Right lung (tissue), 5 donors: Measurements from ENCODE around the gene DIRAS1. TPM values are rescaled to one million over a fixed set of nuclear protein-coding genes. Genes with fewer than 3 reads are reported as not detected.

Experiments used
- DNase-seq, 2 donors: peaks; one replicate each; pipeline ENCODE4 v3.0.0-alpha.2; 2013
- polyA plus RNA-seq, 5 donors: library from polyadenylated mRNA; unstranded; fragments of 120-200 nt; gene quantifications; one replicate each; pipeline versions ENCODE4 v1.2.1 to v1.2.3, GENCODE V29; 2013; ENCODE audit warnings: inconsistent platforms in 1 of 5, low replicate concordance in 1 of 5; ENCODE audit not compliant: insufficient read length in 5 of 5, insufficient read depth in 1 of 5

The DIRAS1 gene
- polyA plus RNA-seq, 5 donors: 1.1 to 2.1 (median 1.3) TPM

- no peak for DNase-seq
These were observed 7.7 kb upstream of the DIRAS1 start for GRCh38 chr19:2728783-2729387.

GRCh38 chr19:2727640-2727944, 6.4 kb upstream of the DIRAS1 start:
- no peak for DNase-seq

DNA sequence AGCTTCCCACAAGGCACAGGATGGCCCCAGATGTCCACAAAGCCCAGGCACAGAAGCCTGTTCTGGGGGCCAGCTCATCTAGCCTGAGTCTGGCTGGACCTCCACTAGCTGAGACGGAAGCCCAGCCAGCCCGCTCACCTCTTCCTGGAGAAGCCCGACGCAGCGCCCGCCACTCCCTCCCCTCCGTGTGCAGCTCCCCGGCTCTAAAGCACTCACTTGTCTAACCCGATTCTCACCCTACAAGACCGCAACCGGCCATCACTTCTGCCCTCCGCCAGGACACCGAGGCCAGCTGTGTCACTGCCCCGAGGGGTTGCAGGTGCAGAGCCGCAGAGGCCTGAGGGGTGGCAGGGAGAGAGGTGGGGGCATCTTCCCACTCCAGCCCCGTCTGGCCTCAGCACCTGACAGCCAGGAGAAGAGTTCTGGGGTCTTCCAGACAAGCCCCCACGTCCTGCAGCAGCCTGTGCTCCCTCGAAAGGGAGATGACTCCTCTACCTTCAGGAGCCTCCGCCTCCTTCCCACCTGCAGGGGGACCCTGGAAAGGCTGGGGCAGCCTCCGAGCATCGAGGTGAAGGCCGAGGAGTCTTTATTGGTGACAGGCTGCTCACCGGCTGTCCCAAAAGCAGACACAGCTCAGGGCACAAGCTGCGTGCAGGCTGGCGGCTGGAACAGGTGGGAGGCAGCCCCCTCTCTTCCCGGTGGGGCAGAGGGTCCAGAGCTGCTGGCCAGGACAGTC, 5.9 kb upstream of the DIRAS1 start:
- no peak for DNase-seq

DNA sequence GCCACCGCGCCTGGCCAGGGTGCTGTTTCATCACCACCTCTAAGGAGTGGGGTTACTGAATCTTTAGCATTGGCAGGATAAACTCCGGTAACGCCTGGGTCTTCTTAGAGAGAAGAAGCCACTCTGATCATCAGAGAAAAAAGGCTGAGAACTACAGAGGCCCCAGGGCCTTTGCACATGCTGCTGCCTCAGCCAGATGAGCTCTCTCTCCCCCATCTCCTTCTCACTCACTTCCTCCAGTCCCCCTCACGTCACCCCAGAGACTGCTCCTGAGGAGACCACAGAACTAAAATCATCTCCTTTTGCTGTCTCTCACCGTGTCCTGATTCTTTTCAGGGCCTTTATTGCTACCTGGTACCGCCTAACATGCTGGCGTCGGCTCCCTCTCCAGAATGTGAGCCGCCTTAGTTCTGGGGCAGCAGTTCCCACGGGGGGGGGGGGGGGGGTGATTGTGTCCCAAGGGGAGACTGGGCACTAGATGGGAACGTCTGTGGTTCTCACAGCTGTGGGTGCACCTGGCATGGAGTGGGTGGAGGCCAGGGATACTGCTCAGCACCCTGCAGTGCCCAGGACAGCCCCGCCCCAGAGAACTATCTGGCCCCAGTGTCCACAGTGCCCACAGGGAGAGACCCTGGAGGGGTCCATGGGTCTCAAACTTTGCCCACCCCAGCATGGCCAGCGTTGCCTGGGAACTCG, 5.1 kb upstream of the DIRAS1 start:
- DNase-seq: no peak

GRCh38 chr19:2724148-2724557, 3.0 kb upstream of the DIRAS1 start:
- DNase-seq: no peak

DNA sequence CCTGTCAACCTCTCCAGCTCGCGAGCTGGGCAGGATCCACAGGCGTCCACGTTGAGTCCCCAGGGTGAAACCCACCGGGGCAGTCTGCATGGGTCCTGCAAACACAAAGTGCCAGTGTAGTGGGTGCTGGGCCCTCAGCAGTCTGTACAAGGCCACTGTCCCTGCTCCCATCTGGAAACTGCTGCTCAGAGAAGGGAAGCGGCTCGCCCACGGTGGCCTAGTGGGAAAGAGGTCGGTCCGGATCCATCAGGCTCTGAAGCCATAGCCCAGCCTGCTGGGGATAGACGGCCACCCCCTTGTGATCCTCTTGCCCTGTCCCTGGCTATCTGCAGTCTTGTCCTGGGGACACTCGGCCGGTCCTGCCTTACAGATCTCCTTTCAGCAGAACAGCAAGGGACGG, 2.6 kb upstream of the DIRAS1 start:
- DNase-seq: no peak

DNA sequence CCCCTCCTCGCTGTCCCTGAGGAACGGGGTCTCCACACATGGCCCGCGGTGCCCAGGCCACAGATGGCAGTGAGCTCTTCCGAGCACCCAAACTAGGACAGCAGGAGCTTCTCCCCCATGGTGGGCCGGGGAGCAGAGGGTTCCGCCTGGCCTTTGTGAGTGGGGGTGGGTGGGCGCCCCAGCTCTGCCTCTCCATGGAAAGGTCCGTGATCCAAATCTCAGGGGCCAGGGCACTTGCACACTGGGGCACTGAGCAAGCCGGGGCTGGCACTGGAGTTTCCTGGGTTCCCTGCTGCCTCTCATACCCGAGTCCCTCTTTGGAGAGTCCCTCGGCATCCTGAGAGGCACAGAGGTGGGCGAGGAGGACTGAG, 2.2 kb upstream of the DIRAS1 start:
- DNase-seq: no peak

GRCh38 chr19:2722541-2723344, 1.6 kb upstream of the DIRAS1 start:
- no peak for DNase-seq

- no peak for DNase-seq
These were observed 683 bp upstream of the DIRAS1 start for GRCh38 chr19:2721570-2722540.

- no peak for DNase-seq
These were observed 1.0 kb downstream of the DIRAS1 start for GRCh38 chr19:2719920-2720776.

DNA sequence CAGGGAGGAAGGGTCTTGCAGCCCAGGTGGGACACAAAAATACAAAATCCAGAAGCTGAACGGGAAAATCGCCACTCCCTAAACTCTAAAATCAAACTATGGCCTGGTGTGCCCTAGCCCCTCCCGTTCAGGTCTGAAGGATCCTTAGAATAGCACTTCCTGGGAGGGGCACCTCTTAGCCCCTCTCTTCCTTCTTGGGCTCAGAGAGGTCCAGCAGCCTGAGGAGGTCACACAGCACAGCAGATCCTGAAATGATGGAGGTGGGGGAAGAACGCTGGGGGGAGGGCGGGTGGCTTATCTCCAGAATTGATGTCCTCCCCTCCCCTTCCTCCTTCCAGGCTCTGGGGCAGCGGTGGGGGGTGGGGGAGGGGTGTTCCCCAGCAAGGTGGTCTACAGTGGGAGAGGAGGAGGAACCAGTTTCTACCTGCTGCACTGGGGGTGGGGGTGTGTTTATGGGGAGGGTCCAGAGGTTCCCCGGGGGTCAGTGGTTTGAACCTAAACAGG, 1.9 kb downstream of the DIRAS1 start:
- no peak for DNase-seq

- DNase-seq: no peak
These were observed 3.3 kb downstream of the DIRAS1 start for GRCh38 chr19:2717638-2718541.

GRCh38 chr19:2716722-2717637, 4.2 kb downstream of the DIRAS1 start:
- no peak for DNase-seq

DNA sequence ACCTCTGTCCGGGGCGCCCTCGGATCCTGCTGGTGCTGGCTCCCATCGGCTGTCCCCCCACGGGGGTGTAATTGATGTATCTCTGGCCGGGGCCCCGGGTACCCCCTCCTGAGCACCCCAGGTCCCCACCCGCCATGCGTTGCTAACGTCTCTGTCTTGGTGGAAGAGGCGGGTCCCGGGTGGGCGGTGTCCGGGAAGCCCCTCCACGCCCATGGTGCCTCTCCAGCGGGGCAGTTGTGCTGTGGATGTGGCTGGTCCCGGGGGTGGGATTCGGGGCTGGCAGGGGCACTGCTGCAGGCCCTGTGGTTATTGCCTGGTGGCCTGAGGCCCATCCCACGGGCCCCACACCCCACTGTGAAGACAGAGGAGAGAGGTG, 4.9 kb downstream of the DIRAS1 start:
- DNase-seq: no peak

DNA sequence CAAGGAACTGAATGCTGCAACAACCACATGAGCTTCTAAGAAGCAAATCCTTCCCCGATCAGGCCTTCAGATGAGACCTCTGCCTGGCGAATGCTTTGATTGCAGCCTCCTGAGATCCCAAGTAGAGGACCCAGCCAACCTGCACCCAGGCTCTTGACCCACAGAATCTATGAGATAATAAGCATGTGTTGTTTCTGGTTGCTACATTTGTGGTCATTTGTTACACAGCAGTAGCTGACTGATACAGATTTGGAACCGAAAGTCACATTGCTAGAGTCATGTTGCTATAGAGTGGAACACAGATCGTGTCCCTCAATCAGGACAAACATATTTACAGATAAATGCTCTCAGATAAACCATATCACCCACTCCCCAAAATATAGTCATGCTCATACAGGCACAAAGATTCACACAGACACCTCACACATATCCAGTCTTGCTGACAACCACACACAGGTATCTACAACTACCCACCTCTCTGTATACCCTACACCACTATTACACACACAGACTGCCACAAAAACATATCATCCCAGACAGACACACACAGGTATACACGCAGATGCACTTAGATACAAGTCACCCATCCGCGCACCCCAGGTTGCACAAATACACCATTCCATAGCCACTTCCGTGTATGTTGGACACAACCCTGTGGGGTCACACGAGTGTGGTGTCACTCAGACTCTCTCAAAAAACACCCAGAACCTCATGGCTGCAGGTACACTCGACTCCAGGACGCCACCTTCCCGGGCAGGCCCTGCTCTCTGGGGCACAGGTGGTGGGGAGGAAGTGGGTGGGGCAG, 5.5 kb downstream of the DIRAS1 start:
- DNase-seq: no peak

DNA sequence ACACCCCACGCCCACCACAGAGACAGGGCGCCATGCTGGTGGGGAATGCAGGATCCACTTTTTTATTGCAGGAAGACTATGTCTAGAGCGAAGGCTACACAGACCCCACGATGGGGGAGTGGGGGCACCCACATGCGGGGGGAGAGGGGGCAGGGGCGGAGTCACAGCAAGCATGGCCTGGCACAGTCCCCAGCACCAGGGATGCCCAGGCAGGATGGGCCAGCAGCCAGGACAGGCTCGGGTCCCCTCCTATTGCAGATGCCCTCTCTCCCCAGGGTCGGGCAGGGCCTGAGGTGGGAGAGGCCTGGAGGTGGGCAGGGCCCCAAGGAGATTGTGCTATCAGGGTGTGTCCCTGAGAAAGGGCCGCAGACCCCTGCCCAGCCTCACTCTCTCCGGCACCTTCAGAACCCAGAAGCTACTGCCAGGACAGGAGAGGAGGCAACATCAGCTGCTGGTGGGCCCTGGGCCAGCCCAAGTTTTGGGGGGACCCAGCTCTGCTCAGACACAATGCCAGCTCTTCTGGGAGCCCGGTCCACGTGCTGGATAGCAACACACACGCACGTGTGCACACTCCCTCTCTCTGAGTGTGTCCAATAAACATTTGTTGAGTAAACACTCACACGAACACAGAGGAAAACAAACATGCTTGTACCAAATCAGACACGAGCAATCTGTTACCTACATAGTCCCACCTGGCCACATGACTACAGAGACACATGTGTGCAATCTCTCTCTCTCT, 6.5 kb downstream of the DIRAS1 start:
- DNase-seq: no peak
